GM18870 (cell line): ENCODE measurements around the gene THRAP3.

Source experiments
- ATAC-seq: cut with Tn5 transposase; IDR thresholded peaks from one replicate; pipeline ENCODE4 v1.9.1; 2021; ENCODE audit warnings: moderate library complexity; ENCODE audit not compliant: unreplicated experiment

Gene THRAP3

GRCh38 chr1:36322786-36323635 is 98.8 kb downstream of the THRAP3 start:
- no peak for ATAC-seq

GRCh38 chr1:36323636-36324352 is 99.6 kb downstream of the THRAP3 start, which contains the start of gene EVA1B:
TSS of gene EVA1B (minus strand) at chr1:36323645. CDS start at chr1:36323037, 608 bp downstream.
- ATAC-seq, result no peak

- ATAC-seq, result no peak
Observed at GRCh38 chr1:36324353-36324703, 100.1 kb downstream of the THRAP3 start.

GRCh38 chr1:36326499-36326898 is 102.3 kb downstream of the THRAP3 start:
- ATAC-seq, result no peak

GRCh38 chr1:36327421-36328087 is 103.3 kb downstream of the THRAP3 start:
- no peak for ATAC-seq

- no peak for ATAC-seq
Observed at GRCh38 chr1:36328088-36328480, 103.8 kb downstream of the THRAP3 start.

- no peak for ATAC-seq
Observed at GRCh38 chr1:36328713-36329112, 104.5 kb downstream of the THRAP3 start.

- ATAC-seq, result no peak
Observed at GRCh38 chr1:36329817-36330216, 105.6 kb downstream of the THRAP3 start.

- no peak for ATAC-seq
Observed at GRCh38 chr1:36330940-36331339, 106.7 kb downstream of the THRAP3 start.

GRCh38 chr1:36337830-36338229 is 113.6 kb downstream of the THRAP3 start:
- ATAC-seq, result no peak

- ATAC-seq, result no peak
Observed at GRCh38 chr1:36339215-36339614, 115.0 kb downstream of the THRAP3 start.

GRCh38 chr1:36339615-36340014 is 115.4 kb downstream of the THRAP3 start:
- no peak for ATAC-seq

- ATAC-seq, result no peak
Observed at GRCh38 chr1:36341626-36342320, 117.5 kb downstream of the THRAP3 start.

- ATAC-seq, result no peak
Observed at GRCh38 chr1:36342426-36343185, 118.4 kb downstream of the THRAP3 start.

GRCh38 chr1:36343651-36344394 is 119.6 kb downstream of the THRAP3 start:
- no peak for ATAC-seq

- ATAC-seq, result no peak
Observed at GRCh38 chr1:36344395-36344680, 120.1 kb downstream of the THRAP3 start.

GRCh38 chr1:36345353-36345752 is 121.1 kb downstream of the THRAP3 start:
- no peak for ATAC-seq

- ATAC-seq, result no peak
Observed at GRCh38 chr1:36346741-36347370, 122.6 kb downstream of the THRAP3 start.

GRCh38 chr1:36349241-36349671 is 125.0 kb downstream of the THRAP3 start:
- peak; percentile 64 for ATAC-seq
